HG03025 (cell line): ENCODE data around the gene CYB5D1.

Experiments
- ATAC-seq: cut with Tn5 transposase; IDR thresholded peaks from one replicate; pipeline ENCODE4 v1.9.1; 2021; ENCODE audit warnings: mild to moderate bottlenecking, moderate library complexity; ENCODE audit not compliant: unreplicated experiment, low FRiP score

Gene CYB5D1

GRCh38 chr17:7911116-7911515 lies 53.3 kb downstream of the CYB5D1 start:
- ATAC-seq: no peak
